ENCODE data around the gene KHDC4. TPM values are rescaled to one million over a fixed set of nuclear protein-coding genes. Genes with fewer than 3 reads are reported as not detected.

KHDC4 gene
- total and polyA plus RNA-seq, 2 experiments from 2014 or later = 47.1 to 57.7 TPM

GRCh38 chr1:155942578-155943141 is 8.4 kb upstream of the KHDC4 start:
- Mint-ChIP-seq H3K27me3 (ENCODE audit: insufficient read depth, low read depth, poor library complexity) (peaks cover 29% of the 10 kb centered on the region), H3K4me3 (no peak overlapping the region; the same call in 2 of the 3 replicates), H3K36me3 (ENCODE audit: low read depth) (peaks cover 14% of the 10 kb centered on the region), H3K9me3 (no peaks in the 10 kb centered on the region; the same call in 2 of the 3 replicates), H3K27ac (no peak overlapping the region), H3K4me1 (peaks cover 56% of the 10 kb centered on the region)
- no peak overlapping the region for H2AFZ ChIP-seq
- no peaks in the 10 kb centered on the region for H3K79me2 ChIP-seq (replicated peaks; ENCODE audit: insufficient read depth)
- H4K20me1 ChIP-seq (replicated peaks; ENCODE audit: insufficient read depth) = peaks cover 9% of the 10 kb centered on the region; the same call in 1 of the 2 replicates
- no peak for TF ChIP-seq CTCF (conservative IDR thresholded peaks at IDR 0.05; ENCODE audit: low read depth in 2 of 2)
- no peak for TF ChIP-seq CREB1 (CRISPR knock-in tag; IDR thresholded peaks at IDR 0.05; ENCODE audit: low read depth)
- no peak for TF ChIP-seq NANOG (IDR thresholded peaks at IDR 0.05; ENCODE audit: borderline replicate concordance)
- DNase-seq (ENCODE audit: low spot score) (no peak), ATAC-seq (no peak)
- H3K4me1 ChIP-seq (ENCODE audit: insufficient read depth) = peaks cover 20% of the 10 kb centered on the region
- H3K27ac ChIP-seq (ENCODE audit: low read depth) = no peak overlapping the region
- no peaks in the 10 kb centered on the region for H3K27me3 ChIP-seq (ENCODE audit: insufficient read depth)
- H3K36me3 ChIP-seq (ENCODE audit: insufficient read depth) = peaks cover 8% of the 10 kb centered on the region; the same call in 1 of the 2 replicates
- no peak overlapping the region for H3K4me3 ChIP-seq
- H3F3A ChIP-seq (replicated peaks; ENCODE audit: low read depth) = 0 out of 2 replicates have a peak, but pooled peaks cover 6% of the 10 kb centered on the region
- no peak overlapping the region for H3K4me2 ChIP-seq
- H3K9me2 ChIP-seq (ENCODE audit: insufficient read depth) = no peaks in the 10 kb centered on the region

GRCh38 chr1:155941845-155942531 is 7.8 kb upstream of the KHDC4 start:
- H3K4me1 Mint-ChIP-seq = peaks cover 53% of the 10 kb centered on the region
- H3K4me1 ChIP-seq (ENCODE audit: insufficient read depth) = peaks cover 16% of the 10 kb centered on the region
- TF ChIP-seq STAT1 (IDR thresholded peaks at IDR 0.05; ENCODE audit: unreplicated experiment) = no peak
- TF ChIP-seq EZH2phosphoT487 (IDR thresholded peaks at IDR 0.05; ENCODE audit: unreplicated experiment) = no peak
- no peak for TF ChIP-seq REST (IDR thresholded peaks at IDR 0.05; ENCODE audit: unreplicated experiment)
- TF ChIP-seq NANOG (IDR thresholded peaks at IDR 0.05; ENCODE audit: borderline replicate concordance) = no peak
- TF ChIP-seq ETS1 (IDR thresholded peaks at IDR 0.05) = no peak
- no peak for TF ChIP-seq ZNF331 (CRISPR knock-in tag; IDR thresholded peaks at IDR 0.05; ENCODE audit: low read depth)
- no peak for TF ChIP-seq CTCF (conservative IDR thresholded peaks at IDR 0.05; ENCODE audit: low read depth in 2 of 2)
- no peak for TF ChIP-seq POLR2AphosphoS5 (IDR thresholded peaks at IDR 0.05; ENCODE audit: low read depth)
- TF ChIP-seq JUNB (IDR thresholded peaks at IDR 0.05; ENCODE audit: unreplicated experiment) = no peak
- TF ChIP-seq EZH2 (IDR thresholded peaks at IDR 0.05; ENCODE audit: low read depth, unreplicated experiment) = no peak
- no peak for TF ChIP-seq ZNF114 (CRISPR knock-in tag; IDR thresholded peaks at IDR 0.05)

More at GRCh38 chr1:155941845-155942531, 7.8 kb upstream of the KHDC4 start:
- Histone ChIP-seq H3K9me2 (ENCODE audit: insufficient read depth) (no peaks in the 10 kb centered on the region), H3K27ac (ENCODE audit: low read depth) (no peak overlapping the region), H2AFZ (no peak overlapping the region), H3K27me3 (ENCODE audit: insufficient read depth) (no peaks in the 10 kb centered on the region), H3K79me2 (replicated peaks; ENCODE audit: insufficient read depth) (no peaks in the 10 kb centered on the region), H4K20me1 (replicated peaks; ENCODE audit: insufficient read depth) (peaks cover 5% of the 10 kb centered on the region; the same call in 1 of the 2 replicates), H3F3A (replicated peaks; ENCODE audit: low read depth) (0 out of 2 replicates have a peak, but pooled peaks cover 3% of the 10 kb centered on the region), H3K4me3 (no peak overlapping the region), H3K36me3 (ENCODE audit: insufficient read depth) (peaks cover 5% of the 10 kb centered on the region; the same call in 1 of the 2 replicates), H3K4me2 (no peak overlapping the region)
- no peak overlapping the region; the same call in 2 of the 3 replicates for H3K4me3 Mint-ChIP-seq
- no peaks in the 10 kb centered on the region; the same call in 2 of the 3 replicates for H3K9me3 Mint-ChIP-seq
- ATAC-seq (no peak), DNase-seq (ENCODE audit: low spot score) (no peak)
- no peak overlapping the region for H3K27ac Mint-ChIP-seq
- peaks cover 10% of the 10 kb centered on the region for H3K36me3 Mint-ChIP-seq (ENCODE audit: low read depth)
- H3K27me3 Mint-ChIP-seq (ENCODE audit: insufficient read depth, low read depth, poor library complexity) = peaks cover 29% of the 10 kb centered on the region

All from GM23338 (cell line).